Measurements from ENCODE around the gene PIM3.
"Not testable (repeated sequence)": the region's sequence is repeated elsewhere in the genome, so short reads cannot be mapped to it uniquely, and the experiment has no call there.

The PIM3 gene

DNA sequence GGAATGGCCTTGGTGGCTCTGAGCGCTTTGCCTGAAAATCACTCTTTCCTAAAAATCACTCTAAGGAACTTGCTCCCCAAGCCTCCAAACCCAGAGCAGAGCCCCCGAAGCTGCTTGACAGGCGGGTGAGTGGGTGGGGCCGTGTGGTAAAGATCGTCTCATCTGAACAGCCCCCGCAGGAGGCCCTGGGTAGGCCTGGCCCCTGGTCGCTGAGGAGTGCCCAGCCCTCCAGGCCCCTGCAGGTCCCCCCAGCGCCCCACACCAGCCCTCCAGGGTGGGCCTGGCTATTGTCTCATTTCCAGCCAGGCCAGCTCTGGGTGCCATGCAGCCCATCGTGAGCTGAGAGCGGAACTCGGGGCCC is 17.2 kb upstream of the PIM3 start:
- DNase-seq (ENCODE audit: low spot score), result no peak

DNA sequence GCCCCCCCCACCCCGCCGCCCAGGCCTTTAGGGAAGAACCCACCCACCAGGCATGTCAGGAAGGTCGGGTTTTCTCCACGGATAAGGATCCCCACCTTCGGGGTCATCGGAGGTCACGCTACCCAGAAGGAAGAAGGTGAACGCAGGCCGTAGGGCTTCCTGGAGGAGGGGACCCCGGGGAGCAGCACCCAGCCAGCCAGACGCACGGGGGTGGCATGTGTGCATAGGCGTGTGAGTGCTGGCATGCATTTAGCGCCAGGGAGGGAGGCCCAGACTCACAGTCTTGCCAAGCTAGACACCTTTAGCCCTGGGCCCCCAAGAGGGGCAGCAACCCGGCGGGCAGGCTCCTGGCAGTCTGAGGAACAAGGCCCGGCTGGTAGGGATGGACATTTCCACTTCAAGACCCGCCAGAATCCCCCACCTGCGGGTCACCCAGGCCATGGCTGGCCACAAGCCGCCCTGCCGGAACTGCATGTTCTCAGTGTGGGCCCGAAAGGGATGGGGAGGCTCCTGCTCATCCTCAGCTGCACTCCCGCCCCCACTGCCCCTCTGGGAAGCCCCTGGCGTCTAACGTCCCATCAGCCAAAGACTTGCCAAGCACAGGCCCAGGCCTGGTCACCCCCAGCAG is 16.7 kb upstream of the PIM3 start:
- no peak for DNase-seq (ENCODE audit: low spot score)

DNA sequence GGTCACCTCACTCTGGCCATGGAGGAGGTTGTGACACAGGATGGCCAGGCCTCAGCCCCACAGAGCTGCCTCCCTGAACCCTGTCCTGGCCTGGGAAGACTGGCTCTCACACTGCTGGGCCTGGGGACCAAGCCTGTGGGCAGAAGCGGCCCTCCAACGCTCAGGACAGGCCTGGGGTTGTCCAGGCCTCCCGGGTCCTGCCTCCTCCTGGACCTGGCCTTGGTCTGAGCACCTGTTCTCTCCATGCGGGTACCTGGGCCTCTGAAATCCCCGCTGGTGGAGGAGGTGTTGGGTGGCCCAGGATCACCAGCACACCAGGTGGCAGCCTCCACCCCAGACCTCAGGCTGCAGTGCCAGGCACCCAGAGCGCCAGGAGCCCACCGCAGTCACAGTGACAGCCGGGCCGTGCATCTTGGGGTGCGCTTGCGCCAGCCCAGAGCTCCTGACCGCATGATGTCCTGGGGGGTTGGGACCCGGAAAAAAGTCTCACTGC is 16.1 kb upstream of the PIM3 start:
- DNase-seq (ENCODE audit: low spot score), result no peak

DNA sequence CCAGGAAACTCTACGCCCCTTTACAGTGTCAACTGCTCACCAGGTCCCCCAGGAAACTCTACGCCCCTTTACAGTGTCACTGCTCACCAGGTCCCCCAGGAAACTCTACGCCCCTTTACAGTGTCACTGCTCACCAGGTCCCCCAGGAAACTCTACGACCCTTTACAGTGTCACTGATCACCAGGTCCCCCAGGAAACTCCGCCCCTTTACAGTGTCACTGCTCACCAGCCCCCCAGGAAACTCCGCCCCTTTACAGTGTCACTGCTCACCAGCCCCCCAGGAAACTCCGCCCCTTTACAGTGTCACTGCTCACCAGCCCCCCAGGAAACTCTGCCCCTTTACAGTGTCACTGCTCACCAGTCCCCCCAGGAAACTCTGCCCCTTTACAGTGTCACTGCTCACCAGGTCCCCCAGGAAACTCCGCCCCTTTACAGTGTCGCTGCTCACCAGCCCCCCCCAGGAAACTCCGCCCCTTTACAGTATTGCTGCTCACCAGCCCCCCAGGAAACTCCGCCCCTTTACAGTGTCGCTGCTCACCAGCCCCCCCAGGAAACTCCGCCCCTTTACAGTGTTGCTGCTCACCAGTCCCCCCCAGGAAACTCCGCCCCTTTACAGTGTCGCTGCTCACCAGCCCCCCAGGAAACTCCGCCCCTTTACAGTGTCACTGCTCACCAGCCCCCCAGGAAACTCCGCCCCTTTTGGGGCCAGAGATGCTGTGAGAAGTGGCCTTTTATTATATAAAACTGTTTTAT is 15.4 kb upstream of the PIM3 start:
- DNase-seq (ENCODE audit: low spot score), result not testable (repeated sequence)

- no peak for DNase-seq (ENCODE audit: low spot score)
These were observed 13.8 kb upstream of the PIM3 start for GRCh38 chr22:49946612-49947295.

DNA sequence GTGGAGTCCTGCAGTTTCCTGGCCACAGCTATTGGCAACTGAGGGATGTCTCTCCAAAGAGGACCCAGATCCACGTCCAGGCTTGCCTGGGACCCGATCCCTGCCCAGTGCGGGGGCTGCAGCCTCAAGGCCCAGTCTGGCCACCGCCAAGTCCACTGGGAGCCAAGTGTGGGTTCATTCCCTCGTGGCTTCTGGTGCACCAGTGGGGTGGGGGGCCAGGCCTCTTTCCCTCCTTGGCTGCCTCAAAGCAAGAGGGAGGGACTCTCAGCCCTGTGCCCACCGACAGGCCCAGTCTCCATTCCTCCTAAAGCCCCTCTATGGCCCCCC is 13.3 kb upstream of the PIM3 start:
- no peak for DNase-seq (ENCODE audit: low spot score)

DNA sequence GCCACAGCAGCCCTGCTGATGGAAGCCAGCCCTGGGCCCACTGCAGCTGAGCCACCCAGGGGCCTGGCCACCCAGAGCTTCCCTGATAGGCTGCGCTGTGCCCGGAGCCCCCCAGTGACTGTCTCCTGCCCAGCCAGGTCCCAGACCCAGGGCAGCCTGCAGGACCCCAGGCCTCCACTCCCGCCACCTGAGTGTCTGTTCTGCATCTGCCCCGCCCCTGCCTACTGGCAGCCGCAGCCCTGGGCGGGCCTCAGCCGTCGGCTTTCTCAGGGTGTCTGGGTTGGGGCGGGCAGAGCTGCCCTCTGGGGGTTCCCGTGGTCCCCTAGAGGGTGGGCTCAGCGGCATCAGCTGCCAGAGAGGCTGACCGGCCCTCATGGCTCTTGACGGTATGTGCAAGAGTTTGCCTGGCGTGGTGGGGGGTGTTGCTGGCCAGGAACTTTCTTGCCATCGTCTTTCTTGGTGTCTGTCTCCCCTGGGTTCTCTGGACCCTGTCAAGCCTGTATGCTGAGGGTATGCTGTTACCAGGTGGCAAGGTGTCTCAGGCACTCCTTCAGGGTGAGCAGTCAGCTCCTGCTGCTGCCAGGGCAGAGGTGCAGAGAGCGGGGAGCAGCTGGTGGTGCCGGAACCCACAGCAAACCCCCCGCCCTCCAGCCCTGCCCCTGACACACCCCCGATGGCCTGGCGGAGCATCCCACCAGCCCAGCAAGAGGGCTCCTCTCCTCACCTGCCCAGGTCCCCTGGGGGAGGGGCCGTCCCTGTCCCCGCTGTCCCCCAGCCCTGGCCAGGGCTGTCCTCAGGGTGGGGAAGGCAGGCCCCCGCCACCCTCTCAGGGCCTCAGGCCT is 12.2 kb upstream of the PIM3 start:
- no peak for DNase-seq (ENCODE audit: low spot score)

- no peak for DNase-seq (ENCODE audit: low spot score)
These were observed 11.3 kb upstream of the PIM3 start for GRCh38 chr22:49948958-49949913.

- DNase-seq (ENCODE audit: low spot score), result no peak
These were observed 10.7 kb upstream of the PIM3 start for GRCh38 chr22:49949914-49950292.

GRCh38 chr22:49950396-49950994 is 10.1 kb upstream of the PIM3 start:
- DNase-seq (ENCODE audit: low spot score), result no peak

DNA sequence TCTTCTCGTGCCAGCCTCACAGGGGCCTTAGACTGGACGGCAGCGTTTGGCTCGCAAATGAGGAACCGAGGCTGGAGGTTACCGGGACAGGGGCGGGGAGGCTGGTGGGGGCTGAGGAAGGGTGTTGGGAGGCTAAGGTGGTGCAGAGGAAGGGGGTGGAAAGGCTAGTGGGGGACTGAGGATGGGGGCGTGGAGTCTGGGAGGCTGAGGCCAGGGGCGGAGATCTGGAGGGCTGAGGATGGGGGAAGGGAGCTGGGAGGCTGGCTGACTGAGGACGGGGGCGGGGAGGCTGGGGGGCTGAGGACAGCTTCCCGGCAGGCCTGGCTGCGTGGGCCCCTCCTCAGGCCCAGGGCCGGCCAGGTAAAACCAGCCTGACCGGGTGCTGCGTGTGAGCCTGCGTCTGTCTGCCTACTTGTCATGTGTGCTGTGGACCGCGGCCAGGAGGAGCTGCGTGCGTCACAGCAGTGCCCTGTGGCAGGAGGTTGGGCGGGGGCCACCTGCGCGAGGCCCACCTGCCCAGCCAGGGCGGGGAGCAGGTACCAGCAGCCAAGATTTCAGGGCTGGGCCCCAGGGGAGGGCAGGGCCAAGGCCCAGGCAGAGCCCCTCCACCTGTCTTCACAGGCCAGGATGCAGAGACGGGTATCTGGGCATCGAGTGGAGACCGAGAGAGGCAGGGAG is 9.4 kb upstream of the PIM3 start:
- no peak for DNase-seq (ENCODE audit: low spot score)

- DNase-seq (ENCODE audit: low spot score), result no peak
These were observed 8.9 kb upstream of the PIM3 start for GRCh38 chr22:49951678-49951985.

GRCh38 chr22:49951986-49952896 is 8.3 kb upstream of the PIM3 start:
- no peak for DNase-seq (ENCODE audit: low spot score)

DNA sequence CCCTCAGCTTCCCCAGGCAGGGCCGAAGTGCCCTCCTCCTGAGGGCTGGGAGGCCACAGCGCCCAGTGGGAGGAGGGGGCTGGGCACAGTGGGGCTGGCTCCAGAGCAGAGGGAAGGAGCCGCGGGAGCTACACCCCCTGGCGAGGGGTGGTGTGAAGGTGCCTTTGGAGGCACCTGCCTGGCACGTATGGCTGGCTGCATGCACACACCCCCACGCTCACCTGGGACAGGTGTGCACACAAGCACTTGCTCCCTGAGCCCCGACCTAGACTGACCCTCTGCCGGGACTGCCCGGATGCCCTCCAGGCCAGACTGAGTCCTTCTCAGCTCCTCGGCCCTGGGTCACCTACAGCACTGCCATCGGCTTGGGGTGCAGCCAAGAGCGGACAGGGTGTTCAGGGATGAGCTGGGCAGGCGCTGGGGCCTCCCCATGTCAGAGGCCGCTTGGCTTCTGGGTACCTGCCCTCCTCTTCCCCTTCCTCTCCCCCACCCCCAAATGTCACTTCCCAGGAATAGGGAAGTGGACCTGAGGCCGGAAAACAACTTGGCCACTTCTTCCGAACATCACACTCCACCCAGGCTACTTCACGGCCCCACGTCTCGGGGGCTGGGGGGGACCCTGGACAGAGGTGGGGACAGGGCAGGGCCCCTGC is 7.4 kb upstream of the PIM3 start:
- DNase-seq (ENCODE audit: low spot score), result no peak

DNA sequence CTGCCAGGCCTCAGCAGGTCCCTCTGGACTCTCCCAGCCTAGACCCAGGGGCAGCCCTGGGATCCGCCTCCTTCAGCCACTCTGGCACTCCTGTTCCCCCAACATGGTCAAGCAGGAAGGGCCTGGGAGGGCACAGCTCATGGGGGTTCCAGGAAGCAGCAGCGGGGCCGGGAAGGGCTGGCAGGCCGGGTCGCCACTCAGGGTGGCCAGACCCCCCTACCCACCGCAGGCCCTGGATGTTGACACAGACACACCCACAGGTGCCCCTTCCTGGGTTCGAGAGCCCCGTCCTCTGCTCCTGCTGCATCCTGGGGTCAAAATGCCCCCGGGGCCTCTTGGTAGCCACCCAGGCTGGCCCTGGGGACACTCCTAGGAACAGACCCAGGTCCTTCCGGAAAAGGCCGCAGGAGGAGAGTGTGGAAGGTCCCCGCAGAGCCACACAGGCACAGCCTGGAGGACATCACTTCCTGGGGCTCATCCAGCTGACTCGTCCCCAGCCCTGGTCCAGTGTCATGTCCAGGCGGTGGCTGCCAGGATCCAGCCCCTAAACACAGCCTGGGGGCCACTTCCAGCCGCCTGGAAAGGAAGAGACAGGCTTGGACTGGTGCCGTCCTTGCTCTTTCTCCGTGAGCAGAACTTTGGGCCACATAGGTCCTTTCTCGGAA is 6.8 kb upstream of the PIM3 start:
- no peak for DNase-seq (ENCODE audit: low spot score)

GRCh38 chr22:49954354-49954753 is 6.2 kb upstream of the PIM3 start:
- DNase-seq (ENCODE audit: low spot score), result no peak

- no peak for DNase-seq (ENCODE audit: low spot score)
These were observed 5.5 kb upstream of the PIM3 start for GRCh38 chr22:49954991-49955580.

Data from kidney capillary endothelial cell (primary cell).